Right lobe of liver (tissue), 4 donors: Measurements from ENCODE around the gene PRDM16.

Experiments used
- POLR2A ChIP-seq: fragments of 450-650 bp; IDR thresholded peaks from one replicate; pipeline ENCODE4 v1.6.1; 2017; ENCODE audit warnings: antibody characterized with exemption, mild to moderate bottlenecking
- TF ChIP-seq, protein P1 (sequence below), 4 donors: fragments of 200-600 bp in 3 of 4; fragments of 450-650 bp in 1 of 4; IDR thresholded peaks; one replicate each; pipeline versions ENCODE4 v1.5.1 to v1.8.0; 2016 to 2022; ENCODE audit warnings: antibody characterized with exemption in 4 of 4, mild to moderate bottlenecking in 2 of 4
- donor health status: DM: no; HTN: no; CAD: no.
- donor health status: DM: no; HTN: no; CAD: no.
- donor health status: DM: no; HTN: yes; CAD: no.

DNA sequence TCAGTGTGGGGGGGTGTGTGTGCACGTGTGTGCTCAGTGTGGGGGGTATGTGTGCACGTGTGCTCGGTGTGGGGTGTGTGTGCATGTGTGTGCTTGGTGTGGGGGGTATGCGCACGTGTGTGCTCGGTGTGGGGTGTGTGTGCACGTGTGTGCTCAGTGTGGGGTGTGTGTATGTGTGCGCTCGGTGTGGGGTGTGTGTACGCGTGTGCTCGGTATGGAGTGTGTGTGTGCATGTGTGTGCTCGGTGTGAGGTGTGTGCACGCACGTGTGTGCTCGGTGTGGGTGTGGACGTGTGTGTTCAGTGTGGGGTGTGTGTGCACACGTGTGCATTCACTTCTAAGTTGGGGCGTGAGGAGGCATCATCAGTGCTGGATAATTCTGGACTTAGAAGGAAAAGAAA is 77.9 kb downstream of the PRDM16 start:
- TF ChIP-seq, protein P1, sequence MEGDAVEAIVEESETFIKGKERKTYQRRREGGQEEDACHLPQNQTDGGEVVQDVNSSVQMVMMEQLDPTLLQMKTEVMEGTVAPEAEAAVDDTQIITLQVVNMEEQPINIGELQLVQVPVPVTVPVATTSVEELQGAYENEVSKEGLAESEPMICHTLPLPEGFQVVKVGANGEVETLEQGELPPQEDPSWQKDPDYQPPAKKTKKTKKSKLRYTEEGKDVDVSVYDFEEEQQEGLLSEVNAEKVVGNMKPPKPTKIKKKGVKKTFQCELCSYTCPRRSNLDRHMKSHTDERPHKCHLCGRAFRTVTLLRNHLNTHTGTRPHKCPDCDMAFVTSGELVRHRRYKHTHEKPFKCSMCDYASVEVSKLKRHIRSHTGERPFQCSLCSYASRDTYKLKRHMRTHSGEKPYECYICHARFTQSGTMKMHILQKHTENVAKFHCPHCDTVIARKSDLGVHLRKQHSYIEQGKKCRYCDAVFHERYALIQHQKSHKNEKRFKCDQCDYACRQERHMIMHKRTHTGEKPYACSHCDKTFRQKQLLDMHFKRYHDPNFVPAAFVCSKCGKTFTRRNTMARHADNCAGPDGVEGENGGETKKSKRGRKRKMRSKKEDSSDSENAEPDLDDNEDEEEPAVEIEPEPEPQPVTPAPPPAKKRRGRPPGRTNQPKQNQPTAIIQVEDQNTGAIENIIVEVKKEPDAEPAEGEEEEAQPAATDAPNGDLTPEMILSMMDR (IDR thresholded peaks at IDR 0.05), result no peak
- no peak for TF ChIP-seq POLR2A
